Ovary (tissue), 3 donors: ENCODE results near the gene TREH.

Source experiments
- EP300 ChIP-seq: sonication (generic); formaldehyde crosslinking; IDR thresholded peaks from one replicate; pipeline ENCODE4 v1.6.1; 2017; ENCODE audit warnings: antibody characterized with exemption
- POLR2A ChIP-seq: fragments of 450-650 bp; IDR thresholded peaks from one replicate; pipeline ENCODE4 v1.6.1; 2017; ENCODE audit warnings: antibody characterized with exemption, mild to moderate bottlenecking, moderate library complexity
- TF ChIP-seq, protein P1 (sequence below), 3 donors: fragments of 450-650 bp in 2 of 3; fragments of 200-600 bp in 1 of 3; IDR thresholded peaks; one replicate each; pipeline versions ENCODE4 v1.5.1 to v1.8.0; 2016 to 2022; ENCODE audit warnings: antibody characterized with exemption in 3 of 3, mild to moderate bottlenecking in 1 of 3
- donor health status: DM: no; HTN: no; CAD: no.

DNA sequence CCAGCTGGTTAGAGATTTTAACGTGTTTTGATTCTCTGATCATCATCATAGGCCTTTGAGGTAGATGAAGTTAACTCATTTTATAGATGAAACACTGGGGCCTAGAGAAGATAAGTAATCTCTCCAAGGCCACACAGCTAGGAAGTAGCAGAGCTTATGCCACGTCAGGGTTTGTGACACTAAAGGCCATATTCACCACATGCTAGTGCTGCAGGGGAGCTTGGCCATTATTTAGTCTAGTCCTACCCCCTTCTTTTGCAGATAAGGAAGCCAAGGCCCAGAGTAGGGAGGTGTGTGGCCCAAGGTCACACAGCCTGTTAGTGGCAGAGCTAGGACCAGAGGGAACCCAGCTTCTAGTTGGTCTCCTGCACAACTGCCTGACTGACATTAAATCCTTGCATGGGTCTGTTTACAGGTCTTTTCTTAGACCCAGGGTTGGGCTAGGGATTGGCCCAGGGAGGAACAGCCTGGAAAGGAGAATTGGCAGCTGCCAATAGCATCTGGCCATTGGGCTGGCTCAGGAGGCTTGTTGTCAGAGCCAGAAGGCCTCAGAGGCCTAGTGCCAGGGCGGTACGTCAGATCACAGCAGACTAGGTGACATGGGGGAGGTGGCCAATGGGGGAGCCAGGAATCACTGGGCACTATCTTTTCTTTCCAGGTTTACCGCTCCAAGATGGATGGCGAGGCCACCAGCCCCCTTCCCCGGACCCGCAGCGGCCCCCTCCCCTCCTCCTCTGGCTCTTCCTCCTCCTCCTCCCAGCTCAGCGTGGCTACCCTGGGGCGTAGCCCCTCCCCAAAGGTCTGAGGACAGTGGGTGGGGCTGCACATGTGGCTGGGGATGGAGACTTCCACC is 36.1 kb downstream of the TREH start:
- TF ChIP-seq, protein P1, sequence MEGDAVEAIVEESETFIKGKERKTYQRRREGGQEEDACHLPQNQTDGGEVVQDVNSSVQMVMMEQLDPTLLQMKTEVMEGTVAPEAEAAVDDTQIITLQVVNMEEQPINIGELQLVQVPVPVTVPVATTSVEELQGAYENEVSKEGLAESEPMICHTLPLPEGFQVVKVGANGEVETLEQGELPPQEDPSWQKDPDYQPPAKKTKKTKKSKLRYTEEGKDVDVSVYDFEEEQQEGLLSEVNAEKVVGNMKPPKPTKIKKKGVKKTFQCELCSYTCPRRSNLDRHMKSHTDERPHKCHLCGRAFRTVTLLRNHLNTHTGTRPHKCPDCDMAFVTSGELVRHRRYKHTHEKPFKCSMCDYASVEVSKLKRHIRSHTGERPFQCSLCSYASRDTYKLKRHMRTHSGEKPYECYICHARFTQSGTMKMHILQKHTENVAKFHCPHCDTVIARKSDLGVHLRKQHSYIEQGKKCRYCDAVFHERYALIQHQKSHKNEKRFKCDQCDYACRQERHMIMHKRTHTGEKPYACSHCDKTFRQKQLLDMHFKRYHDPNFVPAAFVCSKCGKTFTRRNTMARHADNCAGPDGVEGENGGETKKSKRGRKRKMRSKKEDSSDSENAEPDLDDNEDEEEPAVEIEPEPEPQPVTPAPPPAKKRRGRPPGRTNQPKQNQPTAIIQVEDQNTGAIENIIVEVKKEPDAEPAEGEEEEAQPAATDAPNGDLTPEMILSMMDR (IDR thresholded peaks at IDR 0.05), result no peak
- TF ChIP-seq POLR2A, result no peak
- no peak for TF ChIP-seq EP300
